Mesothelial cell of epicardium (in vitro differentiated cells): Measurements from ENCODE around the gene DPYSL4. TPM values are rescaled to one million over a fixed set of nuclear protein-coding genes. Genes with fewer than 3 reads are reported as not detected.

Experiments
- DNase-seq, 2 experiments: peaks; one replicate each; pipeline ENCODE4 v3.0.0; 2021; ENCODE audit warnings: low spot score in 2 of 2; ENCODE audit not compliant: unreplicated experiment in 2 of 2
- H3K27ac Mint-ChIP-seq: 2 replicates; pipeline ENCODE4 v1.8.0; 2021; ENCODE audit warnings: mixed read lengths
- H3K27me3 Mint-ChIP-seq: 2 replicates; pipeline ENCODE4 v1.8.0; 2021; ENCODE audit warnings: low read depth, mixed read lengths
- H3K36me3 Mint-ChIP-seq: 2 replicates; pipeline ENCODE4 v1.8.0; 2021; ENCODE audit warnings: mixed read lengths
- H3K4me1 Mint-ChIP-seq: 2 replicates; pipeline ENCODE4 v1.8.0; 2021; ENCODE audit warnings: mixed read lengths
- H3K4me3 Mint-ChIP-seq: 2 replicates; pipeline ENCODE4 v1.8.0; 2021; ENCODE audit warnings: mild to moderate bottlenecking, moderate library complexity, mixed read lengths
- H3K9me3 Mint-ChIP-seq: 2 replicates; pipeline ENCODE4 v1.8.0; 2021; ENCODE audit warnings: mixed read lengths
- total RNA-seq: library from RNA; stranded (reverse); gene quantifications from 3 replicates; pipeline ENCODE4 v1.2.1, GENCODE V29; 2021
- TF ChIP-seq, protein P1 (sequence below): fragments of 200-600 bp; sonication (generic); IDR thresholded peaks from one replicate; pipeline ENCODE4 v1.5.0; 2021; ENCODE audit warnings: antibody characterized with exemption; ENCODE audit not compliant: unreplicated experiment

Gene DPYSL4
- total RNA-seq, 1 donor from 2014 or later = 18.6 TPM

DNA sequence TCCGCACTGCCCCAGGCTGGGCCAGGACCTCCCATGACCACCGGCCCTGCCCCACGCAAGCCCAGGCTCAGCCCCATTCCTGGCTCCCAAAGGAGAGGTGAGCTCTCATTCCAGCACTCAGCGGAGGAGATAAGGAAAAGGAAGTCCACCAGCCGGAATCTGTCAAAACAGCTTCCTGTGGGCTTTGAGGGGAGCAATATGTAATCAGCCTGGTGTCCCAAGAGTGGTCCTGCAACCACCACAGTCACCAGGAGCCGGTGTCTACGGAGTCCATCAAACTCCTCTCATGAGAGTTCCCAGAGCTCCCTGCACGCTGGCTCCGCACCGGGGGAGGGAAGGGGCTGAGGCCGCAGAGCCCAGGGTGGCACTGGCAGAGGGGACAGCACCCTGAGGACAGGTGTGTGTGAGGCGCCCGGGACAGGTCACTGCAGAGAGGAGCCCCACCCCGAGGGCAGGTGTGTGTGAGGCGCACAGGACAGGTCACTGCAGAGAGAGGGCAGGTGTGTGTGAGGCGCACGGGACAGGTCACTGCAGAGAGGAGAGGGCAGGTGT, 63.2 kb downstream of the DPYSL4 start:
- no peak overlapping the region for H3K4me3 Mint-ChIP-seq
- DNase-seq = no peak
- H3K4me1 Mint-ChIP-seq = peaks cover 3% of the 10 kb centered on the region
- no peak overlapping the region for H3K27ac Mint-ChIP-seq
- H3K9me3 Mint-ChIP-seq = no peaks in the 10 kb centered on the region
- peaks cover 26% of the 10 kb centered on the region for H3K27me3 Mint-ChIP-seq
- TF ChIP-seq, protein P1, sequence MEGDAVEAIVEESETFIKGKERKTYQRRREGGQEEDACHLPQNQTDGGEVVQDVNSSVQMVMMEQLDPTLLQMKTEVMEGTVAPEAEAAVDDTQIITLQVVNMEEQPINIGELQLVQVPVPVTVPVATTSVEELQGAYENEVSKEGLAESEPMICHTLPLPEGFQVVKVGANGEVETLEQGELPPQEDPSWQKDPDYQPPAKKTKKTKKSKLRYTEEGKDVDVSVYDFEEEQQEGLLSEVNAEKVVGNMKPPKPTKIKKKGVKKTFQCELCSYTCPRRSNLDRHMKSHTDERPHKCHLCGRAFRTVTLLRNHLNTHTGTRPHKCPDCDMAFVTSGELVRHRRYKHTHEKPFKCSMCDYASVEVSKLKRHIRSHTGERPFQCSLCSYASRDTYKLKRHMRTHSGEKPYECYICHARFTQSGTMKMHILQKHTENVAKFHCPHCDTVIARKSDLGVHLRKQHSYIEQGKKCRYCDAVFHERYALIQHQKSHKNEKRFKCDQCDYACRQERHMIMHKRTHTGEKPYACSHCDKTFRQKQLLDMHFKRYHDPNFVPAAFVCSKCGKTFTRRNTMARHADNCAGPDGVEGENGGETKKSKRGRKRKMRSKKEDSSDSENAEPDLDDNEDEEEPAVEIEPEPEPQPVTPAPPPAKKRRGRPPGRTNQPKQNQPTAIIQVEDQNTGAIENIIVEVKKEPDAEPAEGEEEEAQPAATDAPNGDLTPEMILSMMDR = no peak
- H3K36me3 Mint-ChIP-seq = no peaks in the 10 kb centered on the region

DNA sequence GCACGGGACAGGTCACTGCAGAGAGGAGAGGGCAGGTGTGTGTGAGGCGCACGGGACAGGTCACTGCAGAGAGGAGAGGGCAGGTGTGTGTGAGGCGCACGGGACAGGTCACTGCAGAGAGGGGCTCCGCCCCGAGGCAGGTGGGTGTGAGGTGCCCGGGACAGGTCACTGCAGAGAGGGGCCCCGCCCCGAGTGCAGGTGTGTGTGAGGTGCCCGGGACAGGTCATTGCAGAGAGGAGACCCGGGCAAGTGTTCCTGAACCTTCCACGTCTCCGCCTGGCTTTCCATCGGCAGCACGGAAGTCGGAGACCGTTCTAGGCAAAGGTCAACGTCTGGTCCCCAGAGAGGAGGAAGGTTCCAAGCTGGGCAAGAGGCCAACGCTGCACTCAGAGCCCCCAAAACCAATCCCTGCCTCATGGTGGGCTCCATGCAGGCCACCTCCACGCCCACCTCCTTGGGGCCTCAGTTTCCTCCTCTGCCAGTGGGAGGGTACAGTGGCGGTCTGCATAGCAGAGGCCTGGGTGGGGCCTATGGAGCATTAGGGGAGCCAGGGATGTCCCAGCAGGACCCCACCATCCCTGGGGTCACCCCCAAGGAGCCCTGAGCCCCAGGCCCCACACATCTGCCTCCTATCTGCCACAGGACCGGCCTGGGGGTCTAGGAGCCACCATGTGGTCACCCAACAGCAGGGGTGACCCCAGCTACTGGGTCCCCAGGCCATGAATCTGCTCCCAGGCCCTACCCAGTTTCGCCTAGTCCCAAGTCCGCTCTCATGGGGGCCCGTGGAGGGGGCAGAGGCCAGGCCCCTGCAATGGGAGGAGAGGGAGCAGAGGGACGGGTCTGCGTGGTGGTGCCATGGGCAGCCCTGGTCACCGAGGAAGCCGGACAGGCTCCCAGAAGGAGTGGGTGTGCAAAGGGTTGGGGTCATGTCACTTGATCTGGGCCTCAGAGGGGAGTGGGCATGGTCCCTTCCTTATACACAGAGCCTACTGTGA, 64.0 kb downstream of the DPYSL4 start:
- Mint-ChIP-seq H3K36me3 (no peaks in the 10 kb centered on the region), H3K4me3 (no peak overlapping the region), H3K27me3 (peaks cover 31% of the 10 kb centered on the region), H3K4me1 (peaks cover 3% of the 10 kb centered on the region), H3K9me3 (no peaks in the 10 kb centered on the region), H3K27ac (no peak overlapping the region)
- TF ChIP-seq, protein P1 = no peak
- no peak for DNase-seq

DNA sequence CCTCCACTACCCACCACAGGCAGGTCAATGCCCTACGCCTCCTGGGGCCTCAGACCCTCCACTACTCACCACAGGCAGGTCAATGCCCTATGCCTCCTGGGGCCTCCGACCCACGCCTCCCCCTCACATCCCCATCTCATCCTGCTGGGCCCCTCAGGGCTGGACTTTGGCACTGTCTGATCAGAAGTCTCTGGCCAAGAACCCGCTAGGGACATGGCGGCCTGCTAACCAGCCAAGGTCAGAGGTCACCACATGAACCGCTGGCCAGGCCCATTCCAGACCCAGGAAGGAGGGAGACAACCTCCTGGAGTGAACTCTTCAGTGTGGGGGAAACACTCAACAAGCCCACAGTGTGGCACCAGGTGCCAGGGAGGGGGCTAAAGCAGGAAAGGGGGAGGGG, 65.2 kb downstream of the DPYSL4 start:
- Mint-ChIP-seq H3K4me3 (no peak overlapping the region), H3K9me3 (no peaks in the 10 kb centered on the region), H3K4me1 (peaks cover 3% of the 10 kb centered on the region), H3K27me3 (peaks cover 32% of the 10 kb centered on the region), H3K36me3 (no peaks in the 10 kb centered on the region), H3K27ac (no peak overlapping the region)
- TF ChIP-seq, protein P1 = no peak
- no peak for DNase-seq

DNA sequence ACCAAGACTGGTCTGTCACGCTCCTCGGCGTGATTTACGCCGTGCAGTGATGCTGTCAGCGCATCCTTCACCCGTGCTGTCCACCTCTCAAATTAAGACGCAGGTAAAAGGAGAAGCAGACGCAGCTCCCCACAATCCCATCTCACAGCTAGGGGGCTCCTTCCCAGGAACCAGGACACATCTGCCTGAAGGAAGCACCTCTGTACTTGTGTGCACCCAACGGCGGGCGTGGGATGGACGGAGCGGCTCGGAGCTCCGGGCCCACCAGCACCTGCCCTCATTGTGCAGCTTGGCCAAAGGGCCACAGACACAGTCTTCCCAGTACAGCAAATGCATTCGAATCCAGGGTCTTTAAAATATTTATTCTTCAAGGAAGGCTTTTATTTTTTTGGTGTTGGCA, 65.7 kb downstream of the DPYSL4 start:
- DNase-seq = no peak
- TF ChIP-seq, protein P1 = no peak
- no peak overlapping the region for H3K4me3 Mint-ChIP-seq
- H3K36me3 Mint-ChIP-seq = no peaks in the 10 kb centered on the region
- no peaks in the 10 kb centered on the region for H3K9me3 Mint-ChIP-seq
- H3K27ac Mint-ChIP-seq = no peak overlapping the region
- peaks cover 32% of the 10 kb centered on the region for H3K27me3 Mint-ChIP-seq
- H3K4me1 Mint-ChIP-seq = peaks cover 3% of the 10 kb centered on the region

DNA sequence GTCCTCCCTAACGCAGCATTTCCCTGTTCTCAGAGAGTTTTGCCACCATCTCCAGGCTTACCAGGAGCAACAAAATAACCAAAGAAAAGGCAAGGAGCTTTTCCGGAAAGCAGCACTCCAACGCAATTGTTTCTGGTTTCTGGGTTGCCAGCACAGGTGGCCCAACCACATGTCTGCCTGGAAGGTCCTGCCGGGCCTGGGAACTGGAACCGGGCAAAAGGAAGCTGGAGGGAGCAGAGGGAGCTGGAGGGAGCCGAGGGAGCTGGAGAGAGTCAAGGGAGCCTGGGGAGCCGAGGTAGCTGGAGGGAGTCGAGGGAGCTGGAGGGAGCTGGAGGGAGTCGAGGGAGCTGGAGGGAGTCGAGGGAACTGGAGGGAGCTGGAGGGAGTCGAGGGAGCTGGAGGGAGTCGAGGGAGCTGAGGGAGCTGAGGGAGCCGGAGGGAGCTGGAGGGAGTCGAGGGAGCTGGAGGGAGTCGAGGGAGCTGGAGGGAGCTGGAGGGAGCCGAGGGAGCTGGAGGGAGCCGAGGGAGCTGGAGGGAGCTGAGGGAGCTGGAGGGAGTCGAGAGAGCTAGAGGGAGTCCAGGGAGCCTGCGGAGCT, 66.4 kb downstream of the DPYSL4 start:
- no peak for DNase-seq
- Mint-ChIP-seq H3K27ac (no peak overlapping the region), H3K27me3 (peaks cover 32% of the 10 kb centered on the region), H3K4me1 (no peaks in the 10 kb centered on the region), H3K4me3 (no peak overlapping the region), H3K36me3 (no peaks in the 10 kb centered on the region), H3K9me3 (no peaks in the 10 kb centered on the region)
- TF ChIP-seq, protein P1 = no peak
